K562 (cell line): ENCODE data around the gene SNX3.

Source experiments
- RBFOX2 ChIP-seq: fragments of 200-400 bp; formaldehyde crosslinking; IDR thresholded peaks from 2 replicates; pipeline ENCODE4 v1.6.1; 2017; ENCODE audit warnings: low read depth, mild to moderate bottlenecking, low read length, moderate library complexity
- SPI1 ChIP-seq: IDR thresholded peaks from 2 replicates; pipeline ENCODE4 v1.6.1; 2011; ENCODE audit warnings: low read depth, low read length, control low read depth, borderline replicate concordance
- STAT6 ChIP-seq: sonication (generic); formaldehyde crosslinking; IDR thresholded peaks from 2 replicates; pipeline ENCODE4 v1.8.1; 2023; ENCODE audit warnings: mild to moderate bottlenecking, missing genetic modification reagents
- TCF7L2 ChIP-seq: fragments of 150-350 bp; IDR thresholded peaks from 2 replicates; pipeline ENCODE4 v1.6.1; 2016; ENCODE audit warnings: low read depth, mild to moderate bottlenecking, low read length, moderate library complexity

- TF ChIP-seq SPI1: no peak
- no peak for TF ChIP-seq RBFOX2
- TF ChIP-seq TCF7L2: no peak
- TF ChIP-seq STAT6 (CRISPR knock-in tag): no peak
Observed at GRCh38 chr6:108274546-108274945, 13.7 kb upstream of the SNX3 start.
